ENCODE data around the gene XYLT2. TPM values are rescaled to one million over a fixed set of nuclear protein-coding genes. Genes with fewer than 3 reads are reported as not detected.

XYLT2 gene
- total RNA-seq, 2 experiments from 2014 or later = 22.5 to 25.5 TPM

DNA sequence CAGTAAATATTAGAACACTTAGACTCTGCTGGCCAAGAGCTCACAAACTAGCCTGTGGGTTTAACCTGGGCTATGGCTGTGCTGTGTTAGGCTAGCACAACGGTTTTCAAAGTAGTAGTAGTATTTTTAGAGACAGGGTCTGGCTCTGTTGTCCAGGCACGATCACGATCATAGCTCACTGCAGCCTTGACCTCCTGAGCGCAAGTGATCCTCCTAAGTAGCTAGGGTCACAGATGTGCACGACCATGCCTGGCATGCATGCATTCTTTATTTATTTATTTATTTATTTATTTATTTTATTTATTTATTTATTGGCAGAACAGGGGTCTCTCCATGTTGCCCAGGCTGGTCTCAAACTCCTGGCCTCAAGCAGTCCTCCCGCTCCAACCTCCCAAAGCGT lies 16.7 kb downstream of the XYLT2 start:
- POLR2A ChIA-PET = interaction anchor here (0.7 to 3.2 kb wide), 3 partner anchors 10 to 447 kb away, joined by 4 to 17 read pairs (median 6); partner anchors contain the start of genes EME1, LRRC59 and MRPL27
- peaks cover 49% of the 10 kb centered on the region for H3K36me3 ChIP-seq (ENCODE audit: insufficient read depth, low read length)
- BruUV-seq (replicated peaks) = TSS peak; percentile 22
- CTCF ChIA-PET (ENCODE audit: unreplicated experiment) = interaction anchor here (0.6 to 2.1 kb wide), 4 partner anchors 28 to 1536 kb away, joined by 3 to 9 read pairs (median 4); partner anchors contain the start of gene LRRC59
- no peaks in the 10 kb centered on the region for H4K20me1 ChIP-seq (ENCODE audit: insufficient read depth, low read length)
- no peak for TF ChIP-seq EZH2phosphoT487 (IDR thresholded peaks at IDR 0.05; ENCODE audit: borderline replicate concordance, low read depth, low read length)
- TF ChIP-seq, protein P1, sequence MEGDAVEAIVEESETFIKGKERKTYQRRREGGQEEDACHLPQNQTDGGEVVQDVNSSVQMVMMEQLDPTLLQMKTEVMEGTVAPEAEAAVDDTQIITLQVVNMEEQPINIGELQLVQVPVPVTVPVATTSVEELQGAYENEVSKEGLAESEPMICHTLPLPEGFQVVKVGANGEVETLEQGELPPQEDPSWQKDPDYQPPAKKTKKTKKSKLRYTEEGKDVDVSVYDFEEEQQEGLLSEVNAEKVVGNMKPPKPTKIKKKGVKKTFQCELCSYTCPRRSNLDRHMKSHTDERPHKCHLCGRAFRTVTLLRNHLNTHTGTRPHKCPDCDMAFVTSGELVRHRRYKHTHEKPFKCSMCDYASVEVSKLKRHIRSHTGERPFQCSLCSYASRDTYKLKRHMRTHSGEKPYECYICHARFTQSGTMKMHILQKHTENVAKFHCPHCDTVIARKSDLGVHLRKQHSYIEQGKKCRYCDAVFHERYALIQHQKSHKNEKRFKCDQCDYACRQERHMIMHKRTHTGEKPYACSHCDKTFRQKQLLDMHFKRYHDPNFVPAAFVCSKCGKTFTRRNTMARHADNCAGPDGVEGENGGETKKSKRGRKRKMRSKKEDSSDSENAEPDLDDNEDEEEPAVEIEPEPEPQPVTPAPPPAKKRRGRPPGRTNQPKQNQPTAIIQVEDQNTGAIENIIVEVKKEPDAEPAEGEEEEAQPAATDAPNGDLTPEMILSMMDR (conservative IDR thresholded peaks at IDR 0.05; ENCODE audit: low read length) = no peak
- no peak overlapping the region for H3K4me3 ChIP-seq (ENCODE audit: low read depth, low read length, poor library complexity, severe bottlenecking)
- peak overlapping the region; percentile 17 for H3K27ac ChIP-seq (ENCODE audit: low read depth, low read length, poor library complexity, severe bottlenecking)
- H3K4me2 ChIP-seq (ENCODE audit: low read length) = no peak overlapping the region
- H3K4me1 ChIP-seq (ENCODE audit: insufficient read depth, low read length, poor library complexity, severe bottlenecking) = peaks cover 4% of the 10 kb centered on the region
- no peaks in the 10 kb centered on the region for H3K9me2 ChIP-seq (ENCODE audit: insufficient read depth, low read length)
- no peak for DNase-seq (ENCODE audit: low spot score)
- H2AFZ ChIP-seq (ENCODE audit: low read length) = no peak overlapping the region
- H3K79me2 ChIP-seq (ENCODE audit: insufficient read depth, low read depth, low read length) = no peaks in the 10 kb centered on the region
- intact Hi-C loops (cut with micrococcal nuclease; ENCODE audit: unreplicated experiment) = loop anchor here (1.0 kb wide), 2 partner anchors 65 to 117 kb away; no protein-coding TSS in a partner anchor
- no peaks in the 10 kb centered on the region for H3K9me3 ChIP-seq (ENCODE audit: low read length)

DNA sequence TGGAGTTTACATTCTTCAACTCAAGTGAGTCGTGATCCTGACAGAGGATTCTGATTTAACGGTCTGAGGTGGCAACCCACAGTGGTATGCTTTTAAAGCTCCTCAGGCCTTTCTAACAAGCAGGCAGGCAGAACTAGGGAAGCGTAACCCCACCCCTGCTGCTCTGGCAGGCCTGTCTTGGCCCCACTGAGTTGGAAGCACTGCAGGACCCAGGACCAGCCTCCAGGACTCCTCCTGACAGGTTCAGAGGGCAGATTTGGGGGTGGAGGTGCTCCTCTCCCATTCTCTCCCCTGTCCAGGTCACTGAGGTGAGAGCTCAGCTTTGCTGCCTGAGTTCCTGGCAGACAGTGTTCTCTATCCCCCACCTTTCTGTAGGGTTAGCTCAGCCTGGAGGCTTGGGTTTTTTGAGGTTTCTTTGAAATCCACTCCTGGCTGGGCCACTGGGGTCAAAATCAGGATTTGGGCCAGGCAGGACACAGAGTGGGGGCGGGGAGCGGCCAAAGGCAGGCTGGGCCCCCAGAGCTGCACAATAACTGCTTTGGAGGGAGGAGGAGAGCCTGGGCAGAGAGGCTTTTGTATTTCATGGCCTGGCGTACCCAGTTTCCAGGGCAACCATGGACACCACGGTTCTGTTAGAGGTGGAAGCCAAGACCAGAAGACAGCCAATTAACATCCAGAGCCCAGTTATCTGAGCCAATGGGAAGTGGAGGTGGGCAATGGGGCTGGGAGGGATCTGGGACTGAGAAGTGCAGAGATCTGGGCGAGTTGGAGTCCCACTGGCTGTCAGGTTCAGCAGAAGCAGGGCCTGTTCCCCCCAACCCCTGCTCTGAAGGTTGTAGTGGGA lies 17.5 kb downstream of the XYLT2 start:
- DNase-seq (ENCODE audit: low spot score) = no peak

More for the DNA sequence above, 17.5 kb downstream of the XYLT2 start:
- POLR2A ChIA-PET = interaction anchor here (3.2 kb wide), 1 partner anchor 9 kb away, joined by 17 read pairs; the partner anchor contains the start of genes EME1 and MRPL27
- no peaks in the 10 kb centered on the region for H3K79me2 ChIP-seq (ENCODE audit: insufficient read depth, low read depth, low read length)
- no peaks in the 10 kb centered on the region for H3K9me3 ChIP-seq (ENCODE audit: low read length)
- H2AFZ ChIP-seq (ENCODE audit: low read length) = no peak overlapping the region
- no peaks in the 10 kb centered on the region for H3K9me2 ChIP-seq (ENCODE audit: insufficient read depth, low read length)
- BruUV-seq (replicated peaks) = no TSS peak
- H3K4me2 ChIP-seq (ENCODE audit: low read length) = no peak overlapping the region
- no peaks in the 10 kb centered on the region for H4K20me1 ChIP-seq (ENCODE audit: insufficient read depth, low read length)
- intact Hi-C loops (cut with micrococcal nuclease; ENCODE audit: unreplicated experiment) = no loop called here
- H3K27ac ChIP-seq (ENCODE audit: low read depth, low read length, poor library complexity, severe bottlenecking) = no peak overlapping the region
- no peak overlapping the region for H3K4me3 ChIP-seq (ENCODE audit: low read depth, low read length, poor library complexity, severe bottlenecking)
- CTCF ChIA-PET (ENCODE audit: unreplicated experiment) = interaction anchor here (0.7 kb wide), 1 partner anchor 1536 kb away, joined by 4 read pairs; no protein-coding TSS in a partner anchor
- peaks cover 49% of the 10 kb centered on the region for H3K36me3 ChIP-seq (ENCODE audit: insufficient read depth, low read length)
- no peak for TF ChIP-seq EZH2phosphoT487 (IDR thresholded peaks at IDR 0.05; ENCODE audit: borderline replicate concordance, low read depth, low read length)
- TF ChIP-seq, protein P1 (conservative IDR thresholded peaks at IDR 0.05; ENCODE audit: low read length) = no peak
- peaks cover 4% of the 10 kb centered on the region for H3K4me1 ChIP-seq (ENCODE audit: insufficient read depth, low read length, poor library complexity, severe bottlenecking)

Measured in OCI-LY7 (cell line).